GM12892 (cell line): ENCODE data around the gene CDH16.
"Not testable (repeated sequence)": the region's sequence is repeated elsewhere in the genome, so short reads cannot be mapped to it uniquely, and the experiment has no call there.

ENCODE experiments used
- DNase-seq: peaks from one replicate; pipeline ENCODE4 v3.0.0; 2011; ENCODE audit not compliant: insufficient read length
- FAIRE-seq: peaks from 2 replicates; lab custom pipeline; 2011; peaks lifted over from hg19 to GRCh38; lab: Jason Lieb, UNC
- POLR2A ChIP-seq: IDR thresholded peaks from 2 replicates; pipeline ENCODE4 v1.6.1; 2011; ENCODE audit warnings: low read depth, low read length, control low read depth
- POLR2AphosphoS5 ChIP-seq: IDR thresholded peaks from 2 replicates; pipeline ENCODE4 v1.6.1; 2011; ENCODE audit warnings: low read depth, low read length, control low read depth
- TAF1 ChIP-seq: IDR thresholded peaks from 2 replicates; pipeline ENCODE4 v1.6.1; 2011; ENCODE audit warnings: low read depth, mild to moderate bottlenecking, control low read depth, low read length, borderline replicate concordance

CDH16 gene

GRCh38 chr16:66945939-66946338 is 27.3 kb upstream of the CDH16 start:
- TF ChIP-seq POLR2AphosphoS5 (no peak), POLR2A (no peak), TAF1 (no peak)
- no peak for FAIRE-seq

DNA sequence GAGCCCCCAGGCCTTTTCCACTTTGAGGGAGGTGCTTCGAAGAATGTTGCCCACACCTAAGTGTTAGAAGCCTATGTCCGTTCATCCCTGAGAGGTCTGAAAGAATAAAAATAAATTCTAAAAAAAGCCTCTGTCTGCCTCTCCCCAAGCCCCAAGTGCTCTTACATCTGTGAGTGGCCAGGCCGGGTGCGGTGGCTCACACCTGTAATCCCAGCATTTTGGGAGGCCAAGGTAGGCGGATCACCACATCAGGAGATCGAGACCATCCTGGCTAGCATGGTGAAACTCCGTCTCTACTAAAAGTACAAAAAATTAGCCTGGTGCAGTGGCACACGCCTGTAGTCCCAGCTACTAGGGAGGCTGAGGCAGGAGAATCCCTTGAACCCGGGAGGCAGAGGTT is 26.3 kb upstream of the CDH16 start:
- FAIRE-seq, DNase-seq: not testable (repeated sequence)

More at GRCh38 chr16:66945939-66946338, 27.3 kb upstream of the CDH16 start:
- no peak for DNase-seq

- no peak for TF ChIP-seq POLR2AphosphoS5
- no peak for TF ChIP-seq POLR2A
- TF ChIP-seq TAF1, result no peak
- no peak for FAIRE-seq
- DNase-seq, result no peak
Measured at GRCh38 chr16:66944054-66944441, 25.4 kb upstream of the CDH16 start.

GRCh38 chr16:66943426-66944053 is 24.9 kb upstream of the CDH16 start:
- FAIRE-seq (no peak), DNase-seq (no peak)
- TF ChIP-seq POLR2A (no peak), TAF1 (no peak), POLR2AphosphoS5 (no peak)

DNA sequence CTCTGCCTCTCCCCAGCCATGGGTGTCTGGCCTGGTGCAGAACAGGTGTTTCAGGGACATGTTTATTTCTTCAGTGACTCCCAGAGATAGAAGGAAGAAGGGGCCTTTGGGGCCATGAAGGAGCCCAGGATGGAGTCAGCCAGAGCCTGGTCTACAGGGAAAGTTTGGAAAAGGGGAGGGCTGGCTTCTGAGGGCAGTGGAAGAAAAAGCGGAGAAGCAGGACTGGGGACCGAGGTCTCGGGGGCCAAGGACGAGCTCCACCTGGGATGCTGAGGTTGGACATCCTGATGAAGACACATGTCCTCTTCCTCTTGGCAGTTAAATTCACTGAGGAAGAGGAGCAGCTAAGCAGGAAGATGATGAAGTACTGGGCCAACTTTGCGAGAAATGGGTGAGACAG is 24.3 kb upstream of the CDH16 start:
- DNase-seq (no peak), FAIRE-seq (no peak)
- no peak for TF ChIP-seq POLR2A
- no peak for TF ChIP-seq TAF1
- no peak for TF ChIP-seq POLR2AphosphoS5

GRCh38 chr16:66940236-66940635 is 21.6 kb upstream of the CDH16 start:
- TF ChIP-seq TAF1 (no peak), POLR2AphosphoS5 (no peak), POLR2A (no peak)
- DNase-seq (no peak), FAIRE-seq (no peak)

- DNase-seq, result no peak
- no peak for FAIRE-seq
- TF ChIP-seq TAF1 (no peak), POLR2AphosphoS5 (no peak), POLR2A (no peak)
Measured at GRCh38 chr16:66939366-66939765, 20.7 kb upstream of the CDH16 start.

- no peak for TF ChIP-seq POLR2A
- no peak for TF ChIP-seq POLR2AphosphoS5
- TF ChIP-seq TAF1, result no peak
- FAIRE-seq (no peak), DNase-seq (no peak)
Measured at GRCh38 chr16:66937725-66938337, 19.1 kb upstream of the CDH16 start.

DNA sequence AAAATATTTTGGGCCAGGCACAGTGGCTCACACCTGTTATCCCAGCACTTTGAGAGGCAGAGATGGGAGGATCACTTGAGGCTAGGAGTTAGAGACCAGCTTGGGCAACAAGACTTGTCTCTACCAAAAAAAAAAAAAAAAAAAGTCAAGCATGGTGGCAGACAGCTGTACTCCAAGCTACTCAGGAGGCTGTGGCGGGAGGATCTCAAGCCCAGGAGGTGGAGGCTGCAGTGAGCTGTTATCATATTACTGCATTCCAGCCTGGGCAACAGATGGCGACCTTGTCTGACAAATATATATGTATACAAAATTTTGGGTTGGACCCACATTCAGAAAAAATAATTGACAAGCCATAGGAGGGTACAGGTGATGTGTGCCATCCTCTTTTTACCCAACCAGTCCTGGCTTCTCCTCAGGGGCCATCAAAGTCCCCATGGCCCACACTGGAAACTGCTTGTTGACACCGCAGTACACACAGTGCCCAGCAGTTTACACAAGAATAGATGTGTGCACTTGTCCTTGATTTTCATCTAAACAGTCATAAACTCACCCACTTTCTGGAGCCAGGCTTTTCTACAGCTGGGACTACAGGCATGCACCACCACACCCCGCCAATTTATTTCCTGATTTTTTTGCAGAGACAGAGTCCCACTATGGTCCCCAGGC is 18.3 kb upstream of the CDH16 start:
- TF ChIP-seq POLR2AphosphoS5 (no peak), TAF1 (no peak), POLR2A (no peak)
- peak; percentile 10 for DNase-seq
- FAIRE-seq, result no peak

DNA sequence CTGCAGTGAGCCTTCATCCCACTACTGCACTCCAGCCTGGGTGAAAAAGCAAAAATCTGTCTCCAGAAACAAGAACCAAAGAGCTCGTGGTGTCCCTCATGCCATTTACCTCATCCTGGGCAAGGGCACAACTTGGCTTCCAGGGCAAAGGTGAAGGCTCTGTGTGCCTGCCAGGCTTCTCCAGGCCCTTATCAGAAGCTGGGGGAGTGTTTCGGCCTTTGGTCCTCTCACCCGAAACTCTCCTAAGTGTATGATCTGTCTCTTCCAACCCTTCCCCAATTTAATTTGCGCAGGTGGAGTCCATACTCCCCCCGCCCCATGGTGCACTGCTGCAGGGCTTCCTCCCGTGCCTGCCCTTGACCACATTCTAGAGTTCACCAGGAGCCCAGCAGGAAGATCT is 17.8 kb upstream of the CDH16 start:
- FAIRE-seq, result no peak
- DNase-seq, result peak; percentile 5
- TF ChIP-seq TAF1 (no peak), POLR2A (no peak), POLR2AphosphoS5 (no peak)

- FAIRE-seq (peak; percentile 40), DNase-seq (no peak)
- TF ChIP-seq POLR2AphosphoS5 (no peak), TAF1 (no peak), POLR2A (no peak)
Measured at GRCh38 chr16:66935314-66936011, 16.8 kb upstream of the CDH16 start, which contains the start of gene CES2. CES2 (plus strand) TSS chr16:66935516; CDS start chr16:66935636, 120 bp downstream.

- FAIRE-seq, DNase-seq: not testable (repeated sequence)
Measured at GRCh38 chr16:66934839-66935313, 16.2 kb upstream of the CDH16 start.
